RWPE2 (cell line): ENCODE data around the gene NCS1.

Experiments used
- ATAC-seq: fragments of 200-7000 bp; cut with Tn5 transposase; 3 replicates; pipeline ENCODE4 v1.9.1; 2021; ENCODE audit warnings: low read depth
- DNase-seq: peaks from one replicate; pipeline ENCODE4 v3.0.0-alpha.2; 2020; ENCODE audit warnings: low spot score
- H3K27ac ChIP-seq: fragments of 450-650 bp; 2 replicates; pipeline ENCODE4 v1.5.1; 2017; ENCODE audit warnings: mild to moderate bottlenecking; ENCODE audit not compliant: poor library complexity, severe bottlenecking
- H3K27me3 ChIP-seq: fragments of 250-450 bp; sonication (Bioruptor Pico); 2 replicates; pipeline ENCODE4 v1.5.1; 2021; ENCODE audit warnings: mild to moderate bottlenecking, moderate library complexity; ENCODE audit not compliant: insufficient read depth, poor library complexity, severe bottlenecking
- H3K36me3 ChIP-seq: fragments of 250-450 bp; sonication (Bioruptor Pico); 2 replicates; pipeline ENCODE4 v1.5.1; 2020; ENCODE audit warnings: low read depth, mild to moderate bottlenecking, moderate library complexity
- H3K4me1 ChIP-seq: fragments of 250-450 bp; sonication (Bioruptor Pico); 2 replicates; pipeline ENCODE4 v1.5.1; 2021; ENCODE audit warnings: mild to moderate bottlenecking, moderate library complexity; ENCODE audit not compliant: insufficient read depth, poor library complexity, severe bottlenecking
- H3K4me3 ChIP-seq: fragments of 250-450 bp; sonication (Bioruptor Pico); 2 replicates; pipeline ENCODE4 v1.5.1; 2021; ENCODE audit warnings: mild to moderate bottlenecking, moderate library complexity; ENCODE audit not compliant: severe bottlenecking
- H3K9me3 ChIP-seq: fragments of 250-450 bp; sonication (Bioruptor Pico); 2 replicates; pipeline ENCODE4 v1.5.1; 2021; ENCODE audit warnings: mild to moderate bottlenecking, moderate library complexity; ENCODE audit not compliant: severe bottlenecking
- TF ChIP-seq, protein P1 (sequence below): fragments of 450-650 bp; IDR thresholded peaks from one replicate; pipeline ENCODE4 v1.5.1; 2017; ENCODE audit warnings: mild to moderate bottlenecking, moderate library complexity; ENCODE audit not compliant: poor library complexity, severe bottlenecking

Gene NCS1

DNA sequence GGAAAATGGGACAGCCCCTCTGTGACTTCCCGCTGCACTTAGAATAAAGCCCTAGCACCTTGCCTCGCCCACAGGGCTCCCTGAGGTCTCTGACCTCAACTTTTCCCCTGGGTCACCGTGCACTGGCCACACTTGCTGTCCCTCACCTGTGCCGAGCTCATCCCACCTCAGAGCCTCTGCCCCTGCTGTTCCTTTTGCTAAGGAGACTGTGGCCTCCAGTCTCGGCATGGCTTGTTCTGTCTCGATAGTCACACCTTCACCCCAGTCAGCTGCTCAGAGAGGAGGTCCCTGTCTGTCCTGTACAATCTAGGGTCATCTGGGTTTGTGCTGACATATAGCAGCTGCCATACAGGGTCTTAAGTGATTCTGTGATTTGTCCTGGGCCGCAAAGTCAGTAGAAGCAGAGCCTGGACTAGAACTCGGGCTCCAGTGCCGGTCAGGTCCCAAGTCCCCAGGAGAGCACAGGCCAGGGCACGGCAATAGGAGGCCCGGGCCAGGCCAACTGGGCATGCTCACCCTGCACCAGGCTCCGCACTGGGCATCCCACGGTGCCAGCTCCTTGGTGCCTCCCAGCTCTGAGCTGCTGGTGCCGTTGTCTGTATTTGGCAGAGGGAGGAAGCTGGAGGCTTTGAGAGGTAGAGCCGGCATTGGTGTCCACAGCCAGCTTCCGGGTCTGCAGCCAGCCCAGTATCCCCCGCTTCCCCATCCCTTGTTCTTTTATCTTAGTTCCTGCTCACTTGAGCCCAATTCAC is 35.2 kb downstream of the NCS1 start:
- H3K9me3 ChIP-seq: no peaks in the 10 kb centered on the region
- TF ChIP-seq, protein P1, sequence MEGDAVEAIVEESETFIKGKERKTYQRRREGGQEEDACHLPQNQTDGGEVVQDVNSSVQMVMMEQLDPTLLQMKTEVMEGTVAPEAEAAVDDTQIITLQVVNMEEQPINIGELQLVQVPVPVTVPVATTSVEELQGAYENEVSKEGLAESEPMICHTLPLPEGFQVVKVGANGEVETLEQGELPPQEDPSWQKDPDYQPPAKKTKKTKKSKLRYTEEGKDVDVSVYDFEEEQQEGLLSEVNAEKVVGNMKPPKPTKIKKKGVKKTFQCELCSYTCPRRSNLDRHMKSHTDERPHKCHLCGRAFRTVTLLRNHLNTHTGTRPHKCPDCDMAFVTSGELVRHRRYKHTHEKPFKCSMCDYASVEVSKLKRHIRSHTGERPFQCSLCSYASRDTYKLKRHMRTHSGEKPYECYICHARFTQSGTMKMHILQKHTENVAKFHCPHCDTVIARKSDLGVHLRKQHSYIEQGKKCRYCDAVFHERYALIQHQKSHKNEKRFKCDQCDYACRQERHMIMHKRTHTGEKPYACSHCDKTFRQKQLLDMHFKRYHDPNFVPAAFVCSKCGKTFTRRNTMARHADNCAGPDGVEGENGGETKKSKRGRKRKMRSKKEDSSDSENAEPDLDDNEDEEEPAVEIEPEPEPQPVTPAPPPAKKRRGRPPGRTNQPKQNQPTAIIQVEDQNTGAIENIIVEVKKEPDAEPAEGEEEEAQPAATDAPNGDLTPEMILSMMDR: no peak
- H3K36me3 ChIP-seq: no peaks in the 10 kb centered on the region
- H3K27me3 ChIP-seq: no peaks in the 10 kb centered on the region
- no peaks in the 10 kb centered on the region for H3K4me1 ChIP-seq
- ATAC-seq (no peak), DNase-seq (no peak)
- no peak overlapping the region for H3K4me3 ChIP-seq
- no peak overlapping the region for H3K27ac ChIP-seq

DNA sequence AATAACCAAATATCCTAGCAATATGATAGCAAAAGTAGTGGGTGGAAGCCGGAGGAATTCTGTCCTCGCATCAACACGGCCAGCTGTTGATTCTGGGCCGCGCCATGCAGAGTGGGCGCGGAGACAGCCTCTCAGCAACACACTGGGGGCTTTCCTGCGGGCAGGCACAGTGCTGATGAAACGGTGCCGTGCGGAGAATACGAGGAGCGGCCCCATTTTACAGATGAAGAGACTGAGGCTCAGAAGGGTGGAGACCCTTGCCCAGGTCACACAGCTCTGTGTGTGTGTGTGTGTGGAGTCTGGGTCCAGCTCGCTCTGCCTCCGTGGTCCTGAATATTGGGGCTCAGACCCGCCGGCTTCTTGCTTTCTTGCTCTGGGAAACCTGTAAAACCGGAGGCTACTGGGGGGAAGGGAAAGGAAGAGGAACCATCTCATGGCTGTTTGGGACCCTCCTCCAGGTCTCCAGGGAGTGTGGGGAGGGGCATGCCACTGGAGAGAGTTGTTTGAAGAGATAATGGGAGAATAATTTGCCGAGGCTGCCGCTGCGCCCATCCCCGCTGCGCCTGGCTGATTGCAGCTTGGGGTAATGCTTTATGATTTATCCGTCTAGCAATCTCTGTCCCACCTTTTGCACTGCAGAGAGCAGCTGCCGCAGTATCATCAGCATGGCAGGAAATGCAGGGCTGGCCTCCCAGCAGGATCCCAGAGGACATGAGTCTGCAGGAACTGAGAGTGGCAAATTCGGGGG is 36.6 kb downstream of the NCS1 start:
- no peak overlapping the region for H3K27ac ChIP-seq
- DNase-seq: no peak

DNA sequence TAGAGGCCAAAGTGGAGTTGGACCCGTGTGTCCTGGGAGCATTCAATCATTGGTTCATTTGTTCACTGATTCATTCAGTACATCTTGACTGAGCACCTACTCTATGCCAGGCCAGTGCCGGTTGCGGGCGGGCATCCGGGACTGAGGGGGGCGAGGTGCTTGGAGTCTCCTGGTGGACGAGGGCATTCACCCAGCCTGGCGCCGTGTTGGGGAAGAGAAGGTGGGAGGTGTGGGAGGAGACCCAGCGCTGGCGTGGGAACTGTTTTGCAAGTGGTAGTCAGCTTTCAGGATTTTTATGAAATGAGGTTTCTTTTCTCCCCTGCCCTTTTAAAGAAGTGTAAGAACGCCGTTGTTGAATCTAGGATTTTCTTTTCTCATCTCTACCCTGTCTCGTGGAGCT is 37.2 kb downstream of the NCS1 start:
- Histone ChIP-seq H3K27me3 (no peaks in the 10 kb centered on the region), H3K9me3 (no peaks in the 10 kb centered on the region), H3K27ac (no peak overlapping the region), H3K4me1 (no peaks in the 10 kb centered on the region), H3K36me3 (no peaks in the 10 kb centered on the region), H3K4me3 (no peak overlapping the region)
- ATAC-seq (no peak), DNase-seq (no peak)
- TF ChIP-seq, protein P1: no peak

More for the DNA sequence above, 36.6 kb downstream of the NCS1 start:
- ATAC-seq: no peak
- H3K4me3 ChIP-seq: no peak overlapping the region
- H3K9me3 ChIP-seq: no peaks in the 10 kb centered on the region
- TF ChIP-seq, protein P1: no peak
- H3K4me1 ChIP-seq: no peaks in the 10 kb centered on the region
- H3K36me3 ChIP-seq: no peaks in the 10 kb centered on the region
- H3K27me3 ChIP-seq: no peaks in the 10 kb centered on the region

DNA sequence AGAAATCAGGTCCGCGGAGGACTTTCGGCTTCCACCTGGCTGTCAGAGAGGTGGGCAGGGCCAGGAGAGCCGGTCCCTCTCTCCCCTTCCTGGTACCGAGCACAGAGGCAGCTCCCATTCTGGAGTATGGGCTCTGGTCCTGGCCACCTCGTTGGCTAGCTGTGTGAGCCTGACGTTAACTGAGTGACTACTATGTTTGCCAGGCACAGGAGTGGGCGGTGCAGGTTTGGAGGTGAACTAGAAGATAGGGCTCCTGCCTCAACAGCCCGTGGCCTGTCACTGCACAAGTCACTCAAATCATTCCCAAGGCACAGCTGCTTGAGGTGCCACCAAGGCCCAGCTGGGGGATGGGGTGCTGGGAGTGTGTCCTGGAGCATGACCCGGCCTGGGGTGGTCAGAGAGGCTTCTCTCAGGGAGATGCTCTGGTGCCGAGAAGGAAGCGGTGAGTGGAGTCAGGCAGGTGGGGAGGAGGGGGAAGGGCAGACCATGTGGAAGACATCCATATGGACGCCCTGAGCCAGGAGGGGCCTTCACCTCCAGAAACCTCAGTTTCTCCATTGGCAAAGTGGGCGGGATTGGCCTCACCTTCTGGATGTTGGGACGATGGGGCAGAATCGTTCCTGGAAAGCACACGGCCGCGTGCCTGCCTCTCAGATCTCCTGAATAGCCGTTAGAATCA is 39.5 kb downstream of the NCS1 start:
- no peak for DNase-seq
- Histone ChIP-seq H3K4me3 (no peak overlapping the region), H3K9me3 (no peaks in the 10 kb centered on the region), H3K36me3 (no peaks in the 10 kb centered on the region), H3K27me3 (no peaks in the 10 kb centered on the region), H3K27ac (no peak overlapping the region), H3K4me1 (no peaks in the 10 kb centered on the region)
- no peak for ATAC-seq
- TF ChIP-seq, protein P1: no peak
